H1 (cell line): ENCODE results near the gene TMEM63A. TPM values are rescaled to one million over a fixed set of nuclear protein-coding genes. Genes with fewer than 3 reads are reported as not detected.
A peak's percentile ranks its signal among the peaks of the same experiment; 100 is the strongest.

Source experiments
- ASH2L ChIP-seq: fragments of 200-600, 300-600 bp; sonication (generic); IDR thresholded peaks from one replicate; pipeline ENCODE4 v1.7.1; 2017; ENCODE audit warnings: low read length
- CREB1 ChIP-seq: IDR thresholded peaks from 2 replicates; pipeline ENCODE4 v1.6.1; 2012; ENCODE audit warnings: inconsistent platforms
- POLR2A ChIP-seq, 2 experiments: IDR thresholded peaks; 1 replicate in 1 of 2; 2 replicates in 1 of 2; pipeline ENCODE4 v1.6.1; 2011; ENCODE audit warnings: low read depth in 2 of 2, low read length in 2 of 2, mild to moderate bottlenecking in 2 of 2; ENCODE audit errors: control extremely low read depth in 1 of 2
- RBBP5 ChIP-seq: IDR thresholded peaks from 2 replicates; pipeline ENCODE4 v1.7.1; 2012; ENCODE audit warnings: low read depth, mild to moderate bottlenecking, inconsistent platforms, low read length, moderate library complexity, borderline replicate concordance
- TAF1 ChIP-seq: IDR thresholded peaks from 2 replicates; pipeline ENCODE4 v1.6.1; 2011; ENCODE audit warnings: mild to moderate bottlenecking, low read depth, low read length
- TEAD4 ChIP-seq: IDR thresholded peaks from 2 replicates; pipeline ENCODE4 v1.6.1; 2012; ENCODE audit warnings: low read depth, low read length, inconsistent platforms, mixed read lengths
- polyA plus RNA-seq, 7 experiments: library from polyadenylated mRNA; depleted of rRNA in 3 of 7; stranded (reverse) in 5 of 7; unstranded in 2 of 7; fragments of >200 nt in 5 of 7; fragments of 200-250 nt in 2 of 7; gene quantifications; 1 replicate in 5 of 7; 2 replicates in 1 of 7; 4 replicates in 1 of 7; pipeline versions ENCODE4 v1.2.1 to v1.2.3, GENCODE V29; 2011 to 2013; ENCODE audit warnings: missing spikeins in 2 of 7, mixed read lengths in 2 of 7
- total RNA-seq: library from RNA; stranded (reverse); fragmentation: NEBNext Ultra II Directional; extraction: Animal tissue kit (Norgen Biotek cat#: 25700); gene quantifications from 2 replicates; pipeline ENCODE4 v1.2.1, GENCODE V29; 2021
- TF ChIP-seq, protein P1 (sequence below): fragments of 300-600 bp; sonication (generic); IDR thresholded peaks from 2 replicates; pipeline ENCODE4 v1.7.1; 2012; ENCODE audit warnings: low read length, moderate library complexity, mild to moderate bottlenecking, inconsistent platforms; ENCODE audit not compliant: insufficient replicate concordance
- TF ChIP-seq, protein P2 (sequence below), 3 experiments: IDR thresholded peaks; 1 replicate in 2 of 3; 2 replicates in 1 of 3; pipeline versions ENCODE4 v1.5.1 to v1.6.1; 2011; ENCODE audit warnings: low read length in 3 of 3, mild to moderate bottlenecking in 3 of 3, inconsistent platforms in 2 of 3, low read depth in 1 of 3, moderate library complexity in 1 of 3; ENCODE audit not compliant: insufficient read depth in 1 of 3; ENCODE audit errors: control extremely low read depth in 1 of 3

The TMEM63A gene
- total and polyA plus RNA-seq, 2 of the 8 experiments (the other 6 are each of a cell fraction or from before 2014, with no cell fraction given): 26.1 to 55.4 TPM

DNA sequence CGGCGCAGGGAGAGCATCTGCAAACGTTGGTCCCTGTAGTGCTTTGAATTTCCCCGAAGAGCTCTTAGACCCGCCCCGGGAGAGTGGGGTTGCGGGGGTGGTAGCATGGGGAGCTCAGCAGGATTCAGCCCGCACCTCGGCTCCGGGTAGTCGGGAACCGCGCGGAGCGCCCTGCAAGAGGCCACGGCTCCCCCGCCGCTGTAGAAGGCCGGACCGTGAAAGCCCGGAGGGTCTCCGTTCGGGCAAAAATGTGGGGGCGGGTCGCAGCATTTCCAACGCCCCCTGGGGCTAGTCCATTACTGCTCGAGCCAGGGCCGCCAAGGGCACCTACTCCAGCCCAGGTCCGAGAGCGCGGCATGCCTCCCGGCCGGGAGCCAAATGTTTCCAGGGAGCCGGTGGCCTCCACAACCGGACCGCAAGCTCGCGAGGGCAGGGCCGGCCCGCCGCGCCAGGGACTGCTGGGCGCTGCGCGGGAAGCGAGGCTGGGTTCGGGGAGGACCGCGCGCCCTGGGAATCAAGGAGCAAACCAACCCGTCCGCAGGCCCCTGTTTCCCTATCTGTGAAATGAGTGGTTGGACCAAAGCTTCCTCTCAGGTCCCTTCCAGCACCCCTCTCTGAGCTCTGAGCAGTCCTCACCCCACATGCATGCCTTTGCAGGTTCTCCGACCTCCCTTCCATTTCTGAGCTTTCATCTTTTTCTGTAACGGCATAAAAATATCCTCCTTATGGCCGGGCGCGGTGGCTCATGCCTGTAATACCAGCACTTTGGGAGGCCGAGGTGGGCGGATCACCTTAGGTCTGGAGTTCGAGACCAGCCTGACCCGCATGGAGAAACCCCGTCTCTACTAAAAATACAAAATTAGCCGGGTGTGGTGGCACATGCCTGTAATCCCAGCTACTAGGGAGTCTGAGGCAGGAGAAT, 775 bp upstream of the TMEM63A start (continued):
- TF ChIP-seq TEAD4: no peak
- TF ChIP-seq POLR2A (IDR thresholded peaks at IDR 0.05; ENCODE audit: control extremely low read depth in 1 of 2, low read depth in 2 of 2, low read length in 2 of 2): no peak
- peak; percentile 52; the same call in 1 of the 2 replicates for TF ChIP-seq RBBP5
- TF ChIP-seq ASH2L: peak; percentile 56
- TF ChIP-seq CREB1: no peak
- TF ChIP-seq, protein P1, sequence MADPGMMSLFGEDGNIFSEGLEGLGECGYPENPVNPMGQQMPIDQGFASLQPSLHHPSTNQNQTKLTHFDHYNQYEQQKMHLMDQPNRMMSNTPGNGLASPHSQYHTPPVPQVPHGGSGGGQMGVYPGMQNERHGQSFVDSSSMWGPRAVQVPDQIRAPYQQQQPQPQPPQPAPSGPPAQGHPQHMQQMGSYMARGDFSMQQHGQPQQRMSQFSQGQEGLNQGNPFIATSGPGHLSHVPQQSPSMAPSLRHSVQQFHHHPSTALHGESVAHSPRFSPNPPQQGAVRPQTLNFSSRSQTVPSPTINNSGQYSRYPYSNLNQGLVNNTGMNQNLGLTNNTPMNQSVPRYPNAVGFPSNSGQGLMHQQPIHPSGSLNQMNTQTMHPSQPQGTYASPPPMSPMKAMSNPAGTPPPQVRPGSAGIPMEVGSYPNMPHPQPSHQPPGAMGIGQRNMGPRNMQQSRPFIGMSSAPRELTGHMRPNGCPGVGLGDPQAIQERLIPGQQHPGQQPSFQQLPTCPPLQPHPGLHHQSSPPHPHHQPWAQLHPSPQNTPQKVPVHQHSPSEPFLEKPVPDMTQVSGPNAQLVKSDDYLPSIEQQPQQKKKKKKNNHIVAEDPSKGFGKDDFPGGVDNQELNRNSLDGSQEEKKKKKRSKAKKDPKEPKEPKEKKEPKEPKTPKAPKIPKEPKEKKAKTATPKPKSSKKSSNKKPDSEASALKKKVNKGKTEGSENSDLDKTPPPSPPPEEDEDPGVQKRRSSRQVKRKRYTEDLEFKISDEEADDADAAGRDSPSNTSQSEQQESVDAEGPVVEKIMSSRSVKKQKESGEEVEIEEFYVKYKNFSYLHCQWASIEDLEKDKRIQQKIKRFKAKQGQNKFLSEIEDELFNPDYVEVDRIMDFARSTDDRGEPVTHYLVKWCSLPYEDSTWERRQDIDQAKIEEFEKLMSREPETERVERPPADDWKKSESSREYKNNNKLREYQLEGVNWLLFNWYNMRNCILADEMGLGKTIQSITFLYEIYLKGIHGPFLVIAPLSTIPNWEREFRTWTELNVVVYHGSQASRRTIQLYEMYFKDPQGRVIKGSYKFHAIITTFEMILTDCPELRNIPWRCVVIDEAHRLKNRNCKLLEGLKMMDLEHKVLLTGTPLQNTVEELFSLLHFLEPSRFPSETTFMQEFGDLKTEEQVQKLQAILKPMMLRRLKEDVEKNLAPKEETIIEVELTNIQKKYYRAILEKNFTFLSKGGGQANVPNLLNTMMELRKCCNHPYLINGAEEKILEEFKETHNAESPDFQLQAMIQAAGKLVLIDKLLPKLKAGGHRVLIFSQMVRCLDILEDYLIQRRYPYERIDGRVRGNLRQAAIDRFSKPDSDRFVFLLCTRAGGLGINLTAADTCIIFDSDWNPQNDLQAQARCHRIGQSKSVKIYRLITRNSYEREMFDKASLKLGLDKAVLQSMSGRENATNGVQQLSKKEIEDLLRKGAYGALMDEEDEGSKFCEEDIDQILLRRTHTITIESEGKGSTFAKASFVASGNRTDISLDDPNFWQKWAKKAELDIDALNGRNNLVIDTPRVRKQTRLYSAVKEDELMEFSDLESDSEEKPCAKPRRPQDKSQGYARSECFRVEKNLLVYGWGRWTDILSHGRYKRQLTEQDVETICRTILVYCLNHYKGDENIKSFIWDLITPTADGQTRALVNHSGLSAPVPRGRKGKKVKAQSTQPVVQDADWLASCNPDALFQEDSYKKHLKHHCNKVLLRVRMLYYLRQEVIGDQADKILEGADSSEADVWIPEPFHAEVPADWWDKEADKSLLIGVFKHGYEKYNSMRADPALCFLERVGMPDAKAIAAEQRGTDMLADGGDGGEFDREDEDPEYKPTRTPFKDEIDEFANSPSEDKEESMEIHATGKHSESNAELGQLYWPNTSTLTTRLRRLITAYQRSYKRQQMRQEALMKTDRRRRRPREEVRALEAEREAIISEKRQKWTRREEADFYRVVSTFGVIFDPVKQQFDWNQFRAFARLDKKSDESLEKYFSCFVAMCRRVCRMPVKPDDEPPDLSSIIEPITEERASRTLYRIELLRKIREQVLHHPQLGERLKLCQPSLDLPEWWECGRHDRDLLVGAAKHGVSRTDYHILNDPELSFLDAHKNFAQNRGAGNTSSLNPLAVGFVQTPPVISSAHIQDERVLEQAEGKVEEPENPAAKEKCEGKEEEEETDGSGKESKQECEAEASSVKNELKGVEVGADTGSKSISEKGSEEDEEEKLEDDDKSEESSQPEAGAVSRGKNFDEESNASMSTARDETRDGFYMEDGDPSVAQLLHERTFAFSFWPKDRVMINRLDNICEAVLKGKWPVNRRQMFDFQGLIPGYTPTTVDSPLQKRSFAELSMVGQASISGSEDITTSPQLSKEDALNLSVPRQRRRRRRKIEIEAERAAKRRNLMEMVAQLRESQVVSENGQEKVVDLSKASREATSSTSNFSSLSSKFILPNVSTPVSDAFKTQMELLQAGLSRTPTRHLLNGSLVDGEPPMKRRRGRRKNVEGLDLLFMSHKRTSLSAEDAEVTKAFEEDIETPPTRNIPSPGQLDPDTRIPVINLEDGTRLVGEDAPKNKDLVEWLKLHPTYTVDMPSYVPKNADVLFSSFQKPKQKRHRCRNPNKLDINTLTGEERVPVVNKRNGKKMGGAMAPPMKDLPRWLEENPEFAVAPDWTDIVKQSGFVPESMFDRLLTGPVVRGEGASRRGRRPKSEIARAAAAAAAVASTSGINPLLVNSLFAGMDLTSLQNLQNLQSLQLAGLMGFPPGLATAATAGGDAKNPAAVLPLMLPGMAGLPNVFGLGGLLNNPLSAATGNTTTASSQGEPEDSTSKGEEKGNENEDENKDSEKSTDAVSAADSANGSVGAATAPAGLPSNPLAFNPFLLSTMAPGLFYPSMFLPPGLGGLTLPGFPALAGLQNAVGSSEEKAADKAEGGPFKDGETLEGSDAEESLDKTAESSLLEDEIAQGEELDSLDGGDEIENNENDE: no peak
- TF ChIP-seq, protein P2, sequence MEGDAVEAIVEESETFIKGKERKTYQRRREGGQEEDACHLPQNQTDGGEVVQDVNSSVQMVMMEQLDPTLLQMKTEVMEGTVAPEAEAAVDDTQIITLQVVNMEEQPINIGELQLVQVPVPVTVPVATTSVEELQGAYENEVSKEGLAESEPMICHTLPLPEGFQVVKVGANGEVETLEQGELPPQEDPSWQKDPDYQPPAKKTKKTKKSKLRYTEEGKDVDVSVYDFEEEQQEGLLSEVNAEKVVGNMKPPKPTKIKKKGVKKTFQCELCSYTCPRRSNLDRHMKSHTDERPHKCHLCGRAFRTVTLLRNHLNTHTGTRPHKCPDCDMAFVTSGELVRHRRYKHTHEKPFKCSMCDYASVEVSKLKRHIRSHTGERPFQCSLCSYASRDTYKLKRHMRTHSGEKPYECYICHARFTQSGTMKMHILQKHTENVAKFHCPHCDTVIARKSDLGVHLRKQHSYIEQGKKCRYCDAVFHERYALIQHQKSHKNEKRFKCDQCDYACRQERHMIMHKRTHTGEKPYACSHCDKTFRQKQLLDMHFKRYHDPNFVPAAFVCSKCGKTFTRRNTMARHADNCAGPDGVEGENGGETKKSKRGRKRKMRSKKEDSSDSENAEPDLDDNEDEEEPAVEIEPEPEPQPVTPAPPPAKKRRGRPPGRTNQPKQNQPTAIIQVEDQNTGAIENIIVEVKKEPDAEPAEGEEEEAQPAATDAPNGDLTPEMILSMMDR (IDR thresholded peaks at IDR 0.05; ENCODE audit: control extremely low read depth in 1 of 3, insufficient read depth in 1 of 3, low read depth in 1 of 3, low read length in 3 of 3): no peak
- TF ChIP-seq TAF1: no peak
